Measurements from ENCODE around the gene INO80B. TPM values are rescaled to one million over a fixed set of nuclear protein-coding genes. Genes with fewer than 3 reads are reported as not detected.

INO80B gene
- total and polyA plus RNA-seq, 2 of the 8 experiments (the other 6 are each of a cell fraction or from before 2014, with no cell fraction given), result 3.9 to 18.5 TPM

GRCh38 chr2:74500578-74500946 lies 45.7 kb downstream of the INO80B start:
- FAIRE-seq (no peak), DNase-seq (ENCODE audit: low read depth in 1 of 2, low spot score in 2 of 2) (peak in 1 of 2 experiments; percentile 50)
- H3K23ac ChIP-seq (ENCODE audit: insufficient read length), result no peak overlapping the region
- no peak overlapping the region for H3K4ac ChIP-seq (replicated peaks; ENCODE audit: insufficient read length, low read depth, low read length)
- no peak overlapping the region for H4K5ac ChIP-seq (ENCODE audit: insufficient read length, low read depth, low read length)
- no peak overlapping the region for H2BK5ac ChIP-seq (ENCODE audit: low read depth, low read length)
- H3K4me3 ChIP-seq (ENCODE audit: extremely low read depth in 1 of 4, insufficient read depth in 2 of 4, low read depth in 3 of 4, low read length in 4 of 4), result 0 out of 8 replicates have a peak overlapping the region, but pooled peaks of 1 of the 4 experiments have one; percentile 57
- H2BK120ac ChIP-seq (replicated peaks; ENCODE audit: low read depth, low read length), result no peak overlapping the region
- peaks cover 7 to 59% (median 38%) of the 10 kb centered on the region in 4 experiments for H3K4me1 ChIP-seq (replicated peaks in 1 of 4; ENCODE audit: control insufficient read depth in 3 of 4, insufficient read depth in 4 of 4, low read length in 3 of 4)
- no peak overlapping the region for H2AFZ ChIP-seq (ENCODE audit: low read length)
- no peak overlapping the region for H2BK15ac ChIP-seq (ENCODE audit: low read length)
- POLR2A ChIA-PET (ENCODE audit: partially characterized antibody), result interaction anchor here (0.9 to 9.4 kb wide), 13 partner anchors 9 to 88 kb away, joined by 3 to 73 read pairs (median 3); partner anchors contain the start of genes AUP1, CCDC142, DQX1 and HTRA2
- H3K56ac ChIP-seq (replicated peaks; ENCODE audit: insufficient read length, low read depth, low read length), result no peak overlapping the region
- H3K79me1 ChIP-seq (ENCODE audit: low read depth, low read length), result no peaks in the 10 kb centered on the region
- peaks cover 0 to 5% (median 2%) of the 10 kb centered on the region in 4 experiments; a peak in 6 of 8 replicates for H3K36me3 ChIP-seq (ENCODE audit: control insufficient read depth in 2 of 4, insufficient read depth in 4 of 4, low read length in 3 of 4)
- H3K9ac ChIP-seq (replicated peaks in 1 of 4; ENCODE audit: extremely low read depth in 1 of 4, low read depth in 3 of 4, low read length in 3 of 4), result no peak overlapping the region
- no peak overlapping the region for H3K14ac ChIP-seq (ENCODE audit: insufficient read length)
- H2BK20ac ChIP-seq (ENCODE audit: low read length), result no peak overlapping the region
- H4K20me1 ChIP-seq (replicated peaks in 1 of 2; ENCODE audit: control insufficient read depth in 1 of 2, insufficient read depth in 2 of 2, low read length in 2 of 2), result peaks cover 0 to 15% of the 10 kb centered on the region in 2 experiments
- peaks cover 82 to 100% (median 100%) of the 10 kb centered on the region in 4 experiments for H3K27me3 ChIP-seq (replicated peaks in 1 of 4; ENCODE audit: control insufficient read depth in 3 of 4, extremely low read depth in 1 of 4, insufficient read depth in 3 of 4, low read length in 3 of 4)
- no peaks in the 10 kb centered on the region for H3K79me2 ChIP-seq (ENCODE audit: control insufficient read depth in 1 of 2, insufficient read depth in 2 of 2, low read length in 2 of 2)
- H3K9me3 ChIP-seq (ENCODE audit: insufficient read depth in 2 of 2, low read depth in 1 of 2, low read length in 1 of 2), result no peaks in the 10 kb centered on the region
- no peak overlapping the region for H4K91ac ChIP-seq (replicated peaks; ENCODE audit: insufficient read length, low read length)
- H3K4me2 ChIP-seq (ENCODE audit: insufficient read depth in 1 of 2, low read depth in 2 of 2, low read length in 2 of 2), result peak overlapping the region in 1 of 2 experiments; percentile 78; a peak in 1 of 4 replicates
- no peak overlapping the region for H4K8ac ChIP-seq (ENCODE audit: extremely low read depth, insufficient read depth, low read length)
- no peak overlapping the region for H2BK12ac ChIP-seq (ENCODE audit: low read depth, low read length)
- no peak for TF ChIP-seq YY1 (IDR thresholded peaks at IDR 0.05; ENCODE audit: low read depth, low read length)
- TF ChIP-seq TEAD4 (IDR thresholded peaks at IDR 0.05; ENCODE audit: low read depth, low read length), result 0 out of 2 replicates have a peak, but pooled peaks have one; percentile 28
- no peak overlapping the region for H3K27ac ChIP-seq (ENCODE audit: low read depth, low read length)
- H3K23me2 ChIP-seq (ENCODE audit: low read depth, low read length), result peaks cover 35% of the 10 kb centered on the region; the same call in 1 of the 2 replicates
- H2AK5ac ChIP-seq (ENCODE audit: low read depth, low read length), result no peak overlapping the region
- no peak overlapping the region for H3K18ac ChIP-seq (ENCODE audit: extremely low read depth, low read length)
- CTCF ChIA-PET (ENCODE audit: partially characterized antibody), result interaction anchor here (0.7 to 5.1 kb wide), 15 partner anchors 9 to 91 kb away, joined by 3 to 24 read pairs (median 6); partner anchors contain the start of genes AUP1, CCDC142, HTRA2 and TLX2
